HTR-8/SVneo (cell line): ENCODE data around the gene FAM111B.

Experiments used
- DNase-seq: peaks from one replicate; pipeline ENCODE4 v3.0.0; 2011; ENCODE audit warnings: low spot score, mixed read lengths; ENCODE audit not compliant: insufficient read length
- FAIRE-seq: peaks from 2 replicates; lab custom pipeline; 2011; peaks lifted over from hg19 to GRCh38; lab: Jason Lieb, UNC

FAM111B gene

GRCh38 chr11:59151761-59152160, 44.7 kb downstream of the FAM111B start:
- FAIRE-seq (no peak), DNase-seq (no peak)

DNA sequence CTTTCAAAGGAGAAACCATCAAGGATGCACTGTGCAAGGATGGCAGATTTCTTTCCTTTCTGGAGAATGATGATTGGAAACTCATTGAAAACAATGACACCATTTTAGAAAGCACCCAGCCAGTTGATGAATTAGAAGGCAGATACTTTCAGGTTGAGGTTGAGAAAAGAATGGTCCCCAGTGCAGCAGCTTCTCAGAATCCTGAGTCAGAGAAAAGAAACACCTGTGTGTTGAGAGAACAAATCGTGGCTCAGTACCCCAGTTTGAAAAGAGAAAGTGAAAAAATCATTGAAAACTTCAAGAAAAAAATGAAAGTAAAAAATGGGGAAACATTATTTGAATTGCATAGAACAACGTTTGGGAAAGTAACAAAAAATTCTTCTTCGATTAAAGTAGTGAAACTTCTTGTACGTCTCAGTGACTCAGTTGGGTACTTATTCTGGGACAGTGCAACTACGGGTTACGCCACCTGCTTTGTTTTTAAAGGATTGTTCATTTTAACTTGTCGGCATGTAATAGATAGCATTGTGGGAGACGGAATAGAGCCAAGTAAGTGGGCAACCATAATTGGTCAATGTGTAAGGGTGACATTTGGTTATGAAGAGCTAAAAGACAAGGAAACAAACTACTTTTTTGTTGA, 45.4 kb downstream of the FAM111B start:
- DNase-seq (no peak), FAIRE-seq (peak; percentile 74)

- FAIRE-seq (no peak), DNase-seq (no peak)
These were observed 47.6 kb downstream of the FAM111B start for GRCh38 chr11:59154610-59155009.

DNA sequence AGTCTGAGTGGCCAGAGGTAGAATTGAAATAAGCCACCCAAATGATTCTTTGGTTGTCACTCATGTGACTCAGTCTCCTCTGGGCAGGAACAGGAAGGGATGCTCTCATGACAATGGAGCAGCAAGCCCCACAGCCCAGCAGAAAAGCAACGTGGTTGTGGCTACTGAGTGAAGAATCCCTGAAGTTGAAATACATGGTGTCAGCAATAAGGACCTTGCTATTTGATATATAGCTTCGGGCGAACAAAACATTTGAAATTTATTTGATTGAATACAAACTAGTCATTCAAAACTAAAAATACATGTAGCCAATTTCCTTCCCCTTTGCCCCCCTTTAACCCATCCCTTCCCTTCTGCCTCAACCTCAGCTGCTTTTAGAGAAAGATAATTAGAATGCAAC, 50.4 kb downstream of the FAM111B start:
- FAIRE-seq (no peak), DNase-seq (no peak)

GRCh38 chr11:59158206-59159068, 51.4 kb downstream of the FAM111B start:
- FAIRE-seq (peak; percentile 69), DNase-seq (peak; percentile 75)

DNA sequence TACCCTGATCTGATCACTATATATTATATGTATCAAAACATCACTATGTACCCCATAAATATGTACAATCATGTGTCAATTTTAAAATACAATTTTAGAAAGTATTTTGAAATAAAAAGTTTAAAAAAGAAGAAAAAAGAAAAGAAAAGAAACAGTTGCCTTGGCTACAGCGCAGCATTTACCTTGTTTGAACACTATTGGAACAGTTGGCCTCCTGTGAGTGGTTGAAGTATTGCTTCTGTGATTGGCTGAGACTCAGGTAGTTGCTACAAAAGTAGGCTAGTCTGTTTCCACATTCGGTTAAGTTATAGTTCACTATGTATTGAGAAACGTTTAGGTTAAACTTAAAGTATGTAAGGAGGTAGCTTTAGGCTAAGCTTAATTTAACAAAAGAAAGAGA, 57.0 kb downstream of the FAM111B start:
- FAIRE-seq: no peak

DNA sequence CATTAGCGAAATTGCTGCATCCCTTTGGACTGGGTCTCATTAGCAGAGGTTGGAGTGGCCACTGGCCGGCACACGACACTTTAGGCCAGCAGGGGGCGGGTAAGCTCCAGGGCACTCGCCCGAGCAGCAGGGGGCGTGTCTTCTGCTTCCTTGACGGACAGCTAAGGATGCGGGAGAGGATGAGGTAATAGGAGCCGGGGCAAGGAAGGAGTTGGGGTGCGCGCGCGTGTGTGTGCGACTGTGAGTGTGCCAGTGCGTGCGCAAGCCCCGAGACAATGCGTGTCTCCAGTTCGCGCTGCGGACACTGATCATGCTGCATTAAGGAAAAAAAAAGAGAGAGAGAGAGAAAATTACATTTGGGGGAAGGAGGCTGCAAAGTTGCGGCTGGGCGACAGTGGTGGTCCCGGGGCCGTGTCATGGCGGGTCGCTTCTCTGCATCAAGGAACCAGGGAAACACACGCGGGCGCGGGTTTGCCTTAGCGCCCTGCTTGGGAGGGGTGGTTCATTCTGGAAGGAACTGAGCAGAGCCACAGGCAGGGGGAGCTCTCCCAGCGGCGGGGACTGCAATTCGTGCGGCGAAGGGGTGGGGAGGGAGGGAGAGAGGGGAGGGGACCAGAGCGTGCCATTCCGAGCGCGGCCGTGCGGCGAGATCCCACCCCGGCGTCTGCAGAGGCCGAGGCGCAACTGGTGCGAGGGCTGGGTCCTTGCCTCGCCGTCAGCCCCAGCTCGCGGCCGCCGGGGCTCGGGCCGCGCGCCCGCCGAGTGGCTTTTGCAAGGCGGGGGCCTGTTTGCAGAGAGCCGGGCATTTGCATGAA, 64.7 kb downstream of the FAM111B start, which contains the start of gene DTX4:
DTX4 (plus strand) TSS at position 625 of the 815 bp plus-strand sequence. CDS start 464 bp downstream, outside the sequence.
- DNase-seq: peak; percentile 92
- peak; percentile 99 for FAIRE-seq

More for the DNA sequence above, 57.0 kb downstream of the FAM111B start:
- DNase-seq: no peak

DNA sequence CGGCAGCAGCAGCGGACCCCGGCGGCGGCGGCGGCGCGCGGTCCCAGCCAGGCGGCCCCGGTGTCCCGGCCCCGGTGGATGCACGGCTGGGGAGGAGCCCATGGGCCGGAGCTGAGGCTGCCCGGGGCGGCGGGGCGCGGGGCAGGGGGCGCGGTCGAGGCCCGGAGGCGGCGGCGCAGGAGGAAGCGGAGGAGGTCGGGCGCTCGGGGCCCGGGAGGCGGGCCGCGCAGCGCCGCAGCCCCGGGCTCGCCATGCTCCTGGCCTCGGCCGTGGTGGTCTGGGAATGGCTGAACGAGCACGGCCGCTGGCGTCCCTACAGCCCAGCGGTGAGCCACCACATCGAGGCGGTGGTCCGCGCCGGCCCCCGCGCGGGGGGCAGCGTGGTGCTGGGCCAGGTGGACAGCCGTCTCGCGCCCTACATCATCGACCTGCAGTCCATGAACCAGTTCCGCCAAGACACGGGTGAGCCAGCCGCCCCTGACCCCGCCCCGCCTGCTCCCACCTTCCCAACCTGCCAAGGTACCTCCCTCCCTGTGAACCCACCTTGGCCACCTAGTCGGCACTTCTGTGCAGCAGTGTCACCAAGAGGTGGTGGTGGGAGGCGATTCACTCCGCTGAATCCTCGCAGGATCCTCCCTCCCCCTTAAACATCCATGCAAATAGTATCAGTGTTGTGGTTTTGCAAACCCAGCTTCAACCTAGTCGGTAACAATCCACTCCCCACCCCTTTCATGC, 65.5 kb downstream of the FAM111B start:
- FAIRE-seq: no peak
- DNase-seq: no peak

- DNase-seq: peak; percentile 38
- FAIRE-seq: peak; percentile 87
These were observed 66.3 kb downstream of the FAM111B start for GRCh38 chr11:59173080-59173963.

DNA sequence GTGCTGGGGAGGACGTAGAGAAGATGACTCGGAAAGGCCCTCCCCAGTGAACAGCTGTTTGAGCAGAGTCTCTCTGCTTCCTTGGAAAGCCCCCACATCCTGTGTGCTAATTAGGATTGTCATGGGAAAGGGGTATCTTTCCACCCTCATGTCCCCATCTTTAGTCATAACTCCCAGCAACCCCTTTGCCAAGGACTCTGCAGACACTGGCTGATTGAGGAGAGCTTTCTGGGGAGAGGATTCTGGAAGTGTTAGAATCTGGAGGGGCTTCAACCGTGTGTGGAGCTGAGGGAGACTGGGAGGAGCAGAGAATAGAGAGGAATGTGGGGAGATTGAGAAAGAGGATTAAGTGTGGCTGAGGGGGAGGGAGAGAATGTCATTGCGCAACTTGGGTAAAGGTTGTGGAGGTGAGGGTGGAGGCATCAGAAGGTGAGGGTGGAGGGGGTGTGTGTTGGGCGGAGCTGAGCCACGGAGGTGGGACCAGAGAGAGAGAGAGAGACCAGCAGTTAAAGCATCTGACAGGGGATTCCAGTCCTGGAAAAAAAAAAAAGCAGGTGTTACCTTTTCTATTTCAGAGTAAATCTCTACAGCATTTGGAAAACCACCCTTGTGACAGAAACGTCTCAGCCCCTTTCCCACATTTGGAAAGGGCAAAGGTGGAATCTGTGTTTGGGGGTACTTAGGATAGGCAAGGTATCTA, 67.1 kb downstream of the FAM111B start:
- FAIRE-seq (no peak), DNase-seq (no peak)

DNA sequence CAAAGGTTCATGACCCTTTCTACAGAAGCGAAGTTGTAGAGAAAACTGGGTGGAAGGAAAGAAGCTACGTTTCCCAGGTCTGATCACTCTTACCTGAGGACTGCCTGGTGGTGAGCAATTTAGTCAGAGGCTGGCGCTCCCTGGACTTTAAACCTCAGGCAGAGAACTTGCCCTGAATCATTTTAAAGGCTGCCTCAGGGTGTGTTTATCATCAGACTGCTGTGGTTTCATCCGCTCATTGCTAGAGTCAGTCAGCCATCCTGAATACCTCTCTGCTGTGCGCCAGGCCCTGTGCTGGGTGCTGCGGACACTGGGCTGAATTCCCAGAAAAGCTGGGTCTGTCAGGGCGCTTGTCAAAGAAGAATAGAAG, 67.6 kb downstream of the FAM111B start:
- FAIRE-seq: no peak
- DNase-seq: no peak

DNA sequence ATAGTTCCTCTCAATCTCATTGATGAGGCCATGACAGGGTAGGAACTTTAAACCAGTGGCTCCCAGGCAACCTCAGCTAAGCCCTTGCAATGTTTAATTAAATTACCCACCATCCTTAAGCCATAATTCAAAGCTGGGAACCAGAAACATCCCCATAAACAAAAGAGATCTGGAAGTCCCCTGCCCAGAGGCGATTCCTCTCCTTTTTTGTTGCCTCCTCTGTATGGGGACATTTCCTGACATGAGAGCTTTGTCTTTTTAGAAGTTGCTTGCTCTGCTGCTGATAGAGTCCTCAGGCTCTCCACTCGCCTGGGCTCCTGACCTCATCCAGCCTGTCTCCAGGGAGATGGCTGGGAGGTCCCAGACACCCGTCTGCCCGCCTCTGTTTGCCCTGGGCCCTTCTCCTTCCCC, 68.1 kb downstream of the FAM111B start:
- FAIRE-seq (no peak), DNase-seq (no peak)

DNA sequence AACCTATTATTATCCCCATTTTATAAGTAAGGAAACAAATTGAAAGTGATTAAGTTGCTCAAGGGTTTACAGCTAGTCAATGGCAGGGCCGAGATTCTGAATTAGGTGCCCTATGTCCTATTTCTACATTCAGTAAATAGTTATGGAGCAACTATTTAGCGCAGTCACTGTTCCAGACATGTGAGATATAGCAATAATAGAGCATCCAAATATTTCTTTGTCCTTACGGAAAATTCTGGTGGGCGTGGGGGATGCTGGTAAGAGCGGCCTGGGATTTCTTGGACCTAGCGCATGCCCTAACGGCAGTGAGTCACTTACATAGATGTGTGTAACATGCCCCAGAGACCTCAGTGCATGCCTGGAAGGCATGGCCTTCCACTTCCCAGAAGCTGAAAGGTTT, 69.3 kb downstream of the FAM111B start:
- FAIRE-seq: no peak
- DNase-seq: no peak
